HEK293 (cell line): ENCODE results near the gene MED13L.

Source experiments
- CTCF ChIP-seq: fragments of 450-650 bp; formaldehyde crosslinking; IDR thresholded peaks from 2 replicates; pipeline ENCODE4 v1.5.1; 2016; ENCODE audit warnings: missing biosample characterization, missing genetic modification characterization
- GLI2 ChIP-seq: fragments of 450-650 bp; formaldehyde crosslinking; IDR thresholded peaks from 2 replicates; pipeline ENCODE4; 2017; ENCODE audit warnings: missing biosample characterization, missing genetic modification characterization, low read depth, borderline replicate concordance
- SETDB1 ChIP-seq: IDR thresholded peaks from one replicate; pipeline ENCODE4 v1.6.1; 2017; ENCODE audit warnings: mild to moderate bottlenecking, low read length, moderate library complexity, mixed read lengths; ENCODE audit not compliant: insufficient read length
- YY1 ChIP-seq: fragments of 450-650 bp; formaldehyde crosslinking; IDR thresholded peaks from 2 replicates; pipeline ENCODE4 v1.5.1; 2018; ENCODE audit warnings: missing biosample characterization, missing genetic modification characterization
- ZBTB20 ChIP-seq: fragments of 450-650 bp; formaldehyde crosslinking; IDR thresholded peaks from 2 replicates; pipeline ENCODE4 v1.5.1; 2016; ENCODE audit warnings: missing biosample characterization, missing genetic modification characterization
- ZBTB44 ChIP-seq: fragments of 450-650 bp; IDR thresholded peaks from 2 replicates; pipeline ENCODE4 v1.5.1; 2018; ENCODE audit warnings: missing biosample characterization, mild to moderate bottlenecking, missing genetic modification characterization
- ZFP41 ChIP-seq: fragments of 450-650 bp; formaldehyde crosslinking; IDR thresholded peaks from 2 replicates; pipeline ENCODE4 v1.5.1; 2016; ENCODE audit warnings: missing biosample characterization, missing genetic modification characterization, borderline replicate concordance
- ZNF639 ChIP-seq: fragments of 450-650 bp; formaldehyde crosslinking; IDR thresholded peaks from 2 replicates; pipeline ENCODE4 v1.5.1; 2016; ENCODE audit warnings: missing biosample characterization, missing genetic modification characterization
- TF ChIP-seq, protein P1 (sequence below): fragments of 450-650 bp; formaldehyde crosslinking; IDR thresholded peaks from 2 replicates; pipeline ENCODE4 v1.5.1; 2016; ENCODE audit warnings: missing biosample characterization, missing genetic modification characterization

DNA sequence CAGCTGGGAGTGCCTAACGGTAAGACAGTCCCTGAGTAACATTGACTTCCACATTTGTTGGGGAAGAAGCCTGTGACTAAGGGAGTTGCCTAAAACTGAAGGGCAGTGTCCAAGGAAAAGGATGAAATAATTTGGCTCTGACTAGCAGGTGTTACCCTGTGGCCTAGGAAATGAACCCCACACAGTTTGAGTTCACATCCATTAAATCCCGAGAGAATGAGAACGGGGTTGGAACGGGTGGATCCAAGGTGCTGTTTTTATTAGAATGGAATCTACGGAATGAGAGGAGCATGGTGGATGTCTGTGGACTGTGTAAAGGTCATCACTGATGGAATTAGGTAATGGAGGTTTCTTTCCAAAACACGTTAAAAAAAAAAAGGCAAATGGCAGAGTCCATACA, 324.0 kb downstream of the MED13L start:
- TF ChIP-seq YY1 (tag by site-specific recombination) (no peak), SETDB1 (no peak), ZBTB44 (tag by site-specific recombination) (no peak), ZNF639 (tag by site-specific recombination) (no peak), CTCF (tag by site-specific recombination) (no peak), ZBTB20 (no peak), GLI2 (tag by site-specific recombination) (no peak), ZFP41 (tag by site-specific recombination) (no peak)
- TF ChIP-seq, protein P1, sequence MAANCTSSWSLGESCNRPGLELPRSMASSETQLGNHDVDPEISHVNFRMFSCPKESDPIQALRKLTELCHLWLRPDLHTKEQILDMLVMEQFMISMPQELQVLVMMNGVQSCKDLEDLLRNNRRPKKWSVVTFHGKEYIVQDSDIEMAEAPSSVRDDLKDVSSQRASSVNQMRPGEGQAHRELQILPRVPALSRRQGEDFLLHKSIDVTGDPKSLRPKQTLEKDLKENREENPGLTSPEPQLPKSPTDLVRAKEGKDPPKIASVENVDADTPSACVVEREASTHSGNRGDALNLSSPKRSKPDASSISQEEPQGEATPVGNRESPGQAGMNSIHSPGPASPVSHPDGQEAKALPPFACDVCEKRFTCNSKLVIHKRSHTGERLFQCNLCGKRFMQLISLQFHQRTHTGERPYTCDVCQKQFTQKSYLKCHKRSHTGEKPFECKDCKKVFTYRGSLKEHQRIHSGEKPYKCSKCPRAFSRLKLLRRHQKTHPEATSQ: no peak
